Measurements from ENCODE around the gene ZBTB1. TPM values are rescaled to one million over a fixed set of nuclear protein-coding genes. Genes with fewer than 3 reads are reported as not detected.
A peak's percentile ranks its signal among the peaks of the same experiment; 100 is the strongest.

Gene ZBTB1
- total and polyA plus RNA-seq, 4 donors = 13.4 to 65.5 (median 25.0) TPM

DNA sequence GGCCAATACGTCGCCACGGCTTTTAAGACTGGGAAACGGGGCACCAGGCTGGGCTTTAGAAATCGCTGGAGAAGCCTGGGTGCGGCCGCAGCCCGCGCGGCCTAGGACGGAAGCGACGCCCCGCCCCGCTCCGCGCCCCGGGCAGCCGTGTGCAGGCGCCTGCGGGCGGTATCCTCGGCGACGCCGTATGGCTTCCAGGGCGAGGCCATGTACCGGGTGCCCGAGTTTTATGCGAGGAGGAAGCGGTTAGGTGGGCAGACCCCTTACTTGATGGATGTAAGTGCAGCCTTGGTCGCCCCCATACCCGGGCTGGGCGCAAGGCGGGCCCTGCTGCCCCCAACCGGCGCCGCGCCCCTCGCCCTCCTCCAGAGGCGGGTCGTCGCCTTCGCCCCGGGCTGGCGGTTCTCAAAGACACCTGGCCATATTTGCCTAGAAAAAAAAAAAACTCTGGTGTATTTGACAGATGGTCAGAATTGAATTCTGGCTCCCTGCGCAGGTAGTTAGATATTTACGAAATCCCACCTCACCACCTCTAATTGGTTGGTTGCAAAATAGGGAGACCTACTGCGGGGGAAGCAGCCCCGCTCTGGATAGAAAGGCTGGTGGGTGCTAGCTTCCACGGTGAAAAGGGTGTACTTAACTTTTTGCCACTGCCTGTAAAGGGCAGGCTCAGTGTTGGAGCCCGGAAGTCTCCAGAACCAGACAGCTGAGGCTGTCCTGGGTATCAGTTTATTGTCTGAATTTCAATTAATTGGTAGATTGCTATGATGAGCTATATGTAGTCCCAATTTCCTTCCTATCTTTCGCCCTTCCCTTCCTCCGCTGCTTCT, 45.4 kb downstream of the ZBTB1 start, which contains the start of gene PPP1R36:
Gene PPP1R36 (plus strand): TSS at position 171 of the 830 bp plus-strand sequence. CDS start 37 bp downstream, at position 208.
- DNase-seq = peak; percentile 36 to 58 (median 40)
- H3K4me3 ChIP-seq = no peak within 1 kb of the TSS
- H3K27ac ChIP-seq (ENCODE audit: low read depth in 1 of 2, low read length in 1 of 2) = peak within 1 kb of the TSS in 1 of 2 donors; percentile 26
- H3K4me1 ChIP-seq (ENCODE audit: control insufficient read depth in 5 of 5, insufficient read depth in 5 of 5, low read length in 5 of 5) = peaks cover 0 to 14% (median 0%) of the 10 kb centered on the region in 5 donors
- H3K27me3 ChIP-seq (ENCODE audit: control insufficient read depth in 3 of 3, insufficient read depth in 3 of 3, low read length in 2 of 3) = peaks cover 0 to 39% (median 35%) of the 10 kb centered on the region in 3 donors
- TF ChIP-seq, protein P1, sequence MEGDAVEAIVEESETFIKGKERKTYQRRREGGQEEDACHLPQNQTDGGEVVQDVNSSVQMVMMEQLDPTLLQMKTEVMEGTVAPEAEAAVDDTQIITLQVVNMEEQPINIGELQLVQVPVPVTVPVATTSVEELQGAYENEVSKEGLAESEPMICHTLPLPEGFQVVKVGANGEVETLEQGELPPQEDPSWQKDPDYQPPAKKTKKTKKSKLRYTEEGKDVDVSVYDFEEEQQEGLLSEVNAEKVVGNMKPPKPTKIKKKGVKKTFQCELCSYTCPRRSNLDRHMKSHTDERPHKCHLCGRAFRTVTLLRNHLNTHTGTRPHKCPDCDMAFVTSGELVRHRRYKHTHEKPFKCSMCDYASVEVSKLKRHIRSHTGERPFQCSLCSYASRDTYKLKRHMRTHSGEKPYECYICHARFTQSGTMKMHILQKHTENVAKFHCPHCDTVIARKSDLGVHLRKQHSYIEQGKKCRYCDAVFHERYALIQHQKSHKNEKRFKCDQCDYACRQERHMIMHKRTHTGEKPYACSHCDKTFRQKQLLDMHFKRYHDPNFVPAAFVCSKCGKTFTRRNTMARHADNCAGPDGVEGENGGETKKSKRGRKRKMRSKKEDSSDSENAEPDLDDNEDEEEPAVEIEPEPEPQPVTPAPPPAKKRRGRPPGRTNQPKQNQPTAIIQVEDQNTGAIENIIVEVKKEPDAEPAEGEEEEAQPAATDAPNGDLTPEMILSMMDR (IDR thresholded peaks at IDR 0.05; ENCODE audit: control extremely low read depth, extremely low read depth) = no peak
- 5 to 8% methylated on average over 54 of the region's 54 CpGs for WGBS, 2 donors
- peak; percentile 94 for ATAC-seq (ENCODE audit: insufficient read depth, low FRiP score)
- no peak within 1 kb of the TSS for H3K9ac ChIP-seq (ENCODE audit: insufficient read depth in 1 of 2, low read length in 2 of 2)
- no peaks in the 10 kb centered on the region for H3K9me3 ChIP-seq (ENCODE audit: control insufficient read depth in 4 of 4, insufficient read depth in 3 of 4, low read length in 3 of 4)
- no peaks in the 10 kb centered on the region for H3K36me3 ChIP-seq (ENCODE audit: control insufficient read depth in 4 of 4, insufficient read depth in 4 of 4, low read length in 4 of 4)

DNA sequence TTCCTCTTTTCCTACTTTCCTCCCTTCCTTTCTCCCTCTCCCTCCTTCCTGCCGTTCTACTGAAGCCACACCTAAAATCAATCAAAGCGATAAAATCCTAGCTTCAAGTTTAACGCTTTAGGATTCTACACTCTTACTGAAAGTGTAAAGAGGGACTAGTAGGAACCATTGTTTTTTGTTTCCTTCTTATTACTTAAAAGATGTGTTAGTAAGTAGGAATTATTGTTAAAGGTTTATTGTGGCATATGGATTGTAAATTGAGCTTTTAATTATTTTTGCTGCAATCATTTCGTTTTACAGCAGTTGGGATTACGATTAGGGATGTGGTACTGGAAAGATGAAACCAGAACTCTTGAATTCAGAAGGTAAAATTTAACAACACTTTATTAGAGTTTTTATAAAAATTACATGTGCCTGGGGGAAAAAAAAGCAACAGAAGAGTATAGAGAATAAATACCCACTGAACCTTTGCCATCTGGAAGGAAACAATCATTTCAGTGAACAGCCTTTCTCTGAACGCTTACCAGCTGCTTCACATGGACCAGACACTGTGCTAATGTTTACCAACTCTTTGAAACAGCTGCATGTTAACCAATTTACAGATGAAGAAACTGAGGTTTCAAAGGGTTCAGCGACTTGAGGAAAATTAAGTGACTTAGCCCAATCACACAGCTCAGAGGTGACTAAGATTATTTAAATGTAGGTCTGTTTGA, 46.2 kb downstream of the ZBTB1 start:
- no peaks in the 10 kb centered on the region for H3K9me3 ChIP-seq (ENCODE audit: control insufficient read depth in 4 of 4, insufficient read depth in 3 of 4, low read length in 3 of 4)
- 56 to 62% methylated on average over 7 of the region's 7 CpGs for WGBS, 2 donors
- H3K27me3 ChIP-seq (ENCODE audit: control insufficient read depth in 3 of 3, insufficient read depth in 3 of 3, low read length in 2 of 3) = peaks cover 0 to 35% (median 32%) of the 10 kb centered on the region in 3 donors
- H3K4me3 ChIP-seq = no peak overlapping the region
- H3K27ac ChIP-seq (ENCODE audit: low read depth in 1 of 2, low read length in 1 of 2) = no peak overlapping the region
- H3K36me3 ChIP-seq (ENCODE audit: control insufficient read depth in 4 of 4, insufficient read depth in 4 of 4, low read length in 4 of 4) = no peaks in the 10 kb centered on the region
- DNase-seq (peak in 2 of 3 donors; percentile 24 to 44), ATAC-seq (ENCODE audit: insufficient read depth, low FRiP score) (no peak)
- TF ChIP-seq, protein P1 (IDR thresholded peaks at IDR 0.05; ENCODE audit: control extremely low read depth, extremely low read depth) = no peak
- H3K9ac ChIP-seq (ENCODE audit: insufficient read depth in 1 of 2, low read length in 2 of 2) = no peak overlapping the region
- H3K4me1 ChIP-seq (ENCODE audit: control insufficient read depth in 5 of 5, insufficient read depth in 5 of 5, low read length in 5 of 5) = peaks cover 0 to 14% (median 0%) of the 10 kb centered on the region in 5 donors

DNA sequence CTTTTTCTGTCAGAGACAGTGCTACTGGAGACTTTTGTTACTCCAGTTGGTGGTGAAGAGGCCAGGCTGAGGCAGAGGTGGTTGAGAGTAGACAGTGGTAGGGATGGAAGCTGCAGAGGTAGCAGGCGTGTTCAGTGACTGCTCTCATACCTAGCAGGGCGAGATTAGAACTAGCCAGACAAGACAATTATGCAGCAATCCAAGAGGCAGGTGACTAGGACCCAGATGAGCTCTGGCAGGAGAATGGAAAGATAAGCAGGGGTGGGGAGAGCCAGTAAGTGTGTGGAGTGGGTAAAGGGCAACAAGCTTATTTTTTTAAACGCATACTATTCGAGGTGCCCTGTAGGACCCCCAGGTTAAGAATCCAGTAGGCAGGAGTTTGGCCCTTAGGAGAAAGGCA, 50.0 kb downstream of the ZBTB1 start:
- TF ChIP-seq, protein P1 (IDR thresholded peaks at IDR 0.05; ENCODE audit: control extremely low read depth, extremely low read depth) = no peak
- WGBS, 2 donors = 78 to 87% methylated on average over 4 of the region's 4 CpGs
- peaks cover 0 to 13% (median 0%) of the 10 kb centered on the region in 5 donors for H3K4me1 ChIP-seq (ENCODE audit: control insufficient read depth in 5 of 5, insufficient read depth in 5 of 5, low read length in 5 of 5)
- H3K4me3 ChIP-seq = no peak overlapping the region
- DNase-seq (no peak), ATAC-seq (ENCODE audit: insufficient read depth, low FRiP score) (no peak)
- H3K36me3 ChIP-seq (ENCODE audit: control insufficient read depth in 4 of 4, insufficient read depth in 4 of 4, low read length in 4 of 4) = no peaks in the 10 kb centered on the region
- H3K9me3 ChIP-seq (ENCODE audit: control insufficient read depth in 4 of 4, insufficient read depth in 3 of 4, low read length in 3 of 4) = no peaks in the 10 kb centered on the region
- H3K9ac ChIP-seq (ENCODE audit: insufficient read depth in 1 of 2, low read length in 2 of 2) = no peak overlapping the region
- peaks cover 0 to 24% (median 21%) of the 10 kb centered on the region in 3 donors for H3K27me3 ChIP-seq (ENCODE audit: control insufficient read depth in 3 of 3, insufficient read depth in 3 of 3, low read length in 2 of 3)
- H3K27ac ChIP-seq (ENCODE audit: low read depth in 1 of 2, low read length in 1 of 2) = no peak overlapping the region
